Measurements from ENCODE around the gene BAG1. TPM values are rescaled to one million over a fixed set of nuclear protein-coding genes. Genes with fewer than 3 reads are reported as not detected.

Gene BAG1
- total and polyA plus RNA-seq, 2 of the 13 experiments (the other 11 are each of a cell fraction or from before 2014, with no cell fraction given), result 23.1 to 59.5 TPM

GRCh38 chr9:33244137-33244784, 20.2 kb downstream of the BAG1 start (continued):
- TF ChIP-seq ATF4 (CRISPR knock-in tag; IDR thresholded peaks at IDR 0.05) (peak in 1 of 2 experiments; percentile 30; a peak in 1 of 4 replicates), CEBPG (CRISPR knock-in tag; IDR thresholded peaks at IDR 0.05) (peak; percentile 73), ZNF3 (CRISPR knock-in tag; IDR thresholded peaks at IDR 0.05) (no peak), NONO (IDR thresholded peaks at IDR 0.05) (no peak), NONO (CRISPR knock-in tag; conservative IDR thresholded peaks at IDR 0.05) (0 out of 2 replicates have a peak, but pooled peaks have one; percentile 23), U2AF1 (optimal IDR thresholded peaks at IDR 0.05; ENCODE audit: low read depth, low read length) (no peak), ZNF713 (CRISPR knock-in tag; IDR thresholded peaks at IDR 0.05) (no peak), CEBPB (IDR thresholded peaks at IDR 0.05; ENCODE audit: borderline replicate concordance, low read depth, low read length) (peak; percentile 92), ZBTB21 (CRISPR knock-in tag; IDR thresholded peaks at IDR 0.05) (peak; percentile 29; the same call in 1 of the 2 replicates), ATF7 (IDR thresholded peaks at IDR 0.05) (peak; percentile 69), ATF7 (CRISPR knock-in tag; IDR thresholded peaks at IDR 0.05) (no peak), ZBTB37 (CRISPR knock-in tag; IDR thresholded peaks at IDR 0.05) (no peak), CREB1 (IDR thresholded peaks at IDR 0.05) (no peak), CREB1 (CRISPR knock-in tag; IDR thresholded peaks at IDR 0.05) (peak; percentile 67), HHEX (CRISPR knock-in tag; IDR thresholded peaks at IDR 0.05) (no peak)

Data from HepG2 (cell line).